Loucy (cell line): ENCODE results near the gene KDM4B.

Experiments used
- CTCF ChIP-seq: fragments of 200-600 bp; sonication (generic); conservative IDR thresholded peaks from 2 replicates; pipeline ENCODE4 v1.5.1; 2014; ENCODE audit warnings: mild to moderate bottlenecking, antibody characterized with exemption, low read length
- EZH2phosphoT487 ChIP-seq: fragments of 200-600 bp; IDR thresholded peaks from 2 replicates; pipeline ENCODE4 v1.6.1; 2018; ENCODE audit warnings: antibody characterized with exemption, mild to moderate bottlenecking, moderate library complexity, borderline replicate concordance

- no peak for TF ChIP-seq CTCF
- no peak for TF ChIP-seq EZH2phosphoT487
Observed at GRCh38 chr19:4979211-4979807, 10.4 kb downstream of the KDM4B start.
